Measurements from ENCODE around the gene EGFL8. TPM values are rescaled to one million over a fixed set of nuclear protein-coding genes. Genes with fewer than 3 reads are reported as not detected.
A peak's percentile ranks its signal among the peaks of the same experiment; 100 is the strongest.

Gene EGFL8
- total and polyA plus RNA-seq, 9 of the 15 experiments (the other 6 are each of a cell fraction or from before 2014, with no cell fraction given) = 2.2 to 47.4 (median 14.2) TPM

DNA sequence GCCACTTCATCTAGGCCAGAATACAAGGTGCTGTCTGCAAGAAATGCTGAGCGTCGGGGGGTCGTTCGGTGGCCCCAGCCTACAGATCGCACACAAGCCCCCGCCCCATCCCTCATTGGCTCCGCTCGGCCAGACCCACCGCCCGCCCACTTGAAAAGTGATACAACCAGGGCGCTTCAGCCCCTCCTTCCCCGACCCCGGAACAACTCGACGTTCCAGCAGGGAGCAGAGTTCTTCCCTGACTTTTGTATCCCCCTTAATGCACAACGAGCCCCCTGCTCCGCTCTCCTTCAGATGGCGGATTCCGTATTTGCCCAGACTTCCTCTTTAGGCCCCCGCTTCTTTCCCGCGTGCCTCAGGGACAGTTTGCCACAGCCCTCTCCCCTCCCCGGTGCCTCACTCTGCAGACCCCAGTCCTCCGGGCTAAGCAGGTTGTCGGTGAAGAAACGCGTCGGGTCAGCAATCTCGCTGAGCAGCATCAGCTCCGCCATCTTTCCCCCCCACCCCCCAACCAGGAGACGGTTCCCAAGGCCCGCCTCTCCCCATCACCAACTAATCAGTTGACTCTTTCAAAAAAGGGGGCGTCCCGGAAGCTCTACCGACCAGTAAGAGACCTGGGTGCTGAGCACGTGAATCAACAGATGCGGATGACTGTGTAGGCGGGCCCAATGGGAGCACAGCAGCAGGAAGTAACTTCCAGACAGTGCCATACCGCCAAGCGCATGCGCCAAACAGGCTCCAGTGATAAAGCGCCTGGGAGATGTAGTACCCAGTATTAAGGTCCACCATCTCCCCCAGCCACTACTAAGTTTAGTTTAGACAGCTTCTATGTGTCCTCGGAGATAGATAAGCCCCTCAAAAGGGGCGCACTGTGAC is 36.4 kb upstream of the EGFL8 start, which contains the start of gene ATF6B (continued):
- TF ChIP-seq, protein P1, sequence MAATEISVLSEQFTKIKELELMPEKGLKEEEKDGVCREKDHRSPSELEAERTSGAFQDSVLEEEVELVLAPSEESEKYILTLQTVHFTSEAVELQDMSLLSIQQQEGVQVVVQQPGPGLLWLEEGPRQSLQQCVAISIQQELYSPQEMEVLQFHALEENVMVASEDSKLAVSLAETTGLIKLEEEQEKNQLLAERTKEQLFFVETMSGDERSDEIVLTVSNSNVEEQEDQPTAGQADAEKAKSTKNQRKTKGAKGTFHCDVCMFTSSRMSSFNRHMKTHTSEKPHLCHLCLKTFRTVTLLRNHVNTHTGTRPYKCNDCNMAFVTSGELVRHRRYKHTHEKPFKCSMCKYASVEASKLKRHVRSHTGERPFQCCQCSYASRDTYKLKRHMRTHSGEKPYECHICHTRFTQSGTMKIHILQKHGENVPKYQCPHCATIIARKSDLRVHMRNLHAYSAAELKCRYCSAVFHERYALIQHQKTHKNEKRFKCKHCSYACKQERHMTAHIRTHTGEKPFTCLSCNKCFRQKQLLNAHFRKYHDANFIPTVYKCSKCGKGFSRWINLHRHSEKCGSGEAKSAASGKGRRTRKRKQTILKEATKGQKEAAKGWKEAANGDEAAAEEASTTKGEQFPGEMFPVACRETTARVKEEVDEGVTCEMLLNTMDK (IDR thresholded peaks at IDR 0.05; ENCODE audit: borderline replicate concordance, insufficient read depth, low read depth, low read length, poor library complexity, severe bottlenecking) = no peak
- TF ChIP-seq, protein P2, sequence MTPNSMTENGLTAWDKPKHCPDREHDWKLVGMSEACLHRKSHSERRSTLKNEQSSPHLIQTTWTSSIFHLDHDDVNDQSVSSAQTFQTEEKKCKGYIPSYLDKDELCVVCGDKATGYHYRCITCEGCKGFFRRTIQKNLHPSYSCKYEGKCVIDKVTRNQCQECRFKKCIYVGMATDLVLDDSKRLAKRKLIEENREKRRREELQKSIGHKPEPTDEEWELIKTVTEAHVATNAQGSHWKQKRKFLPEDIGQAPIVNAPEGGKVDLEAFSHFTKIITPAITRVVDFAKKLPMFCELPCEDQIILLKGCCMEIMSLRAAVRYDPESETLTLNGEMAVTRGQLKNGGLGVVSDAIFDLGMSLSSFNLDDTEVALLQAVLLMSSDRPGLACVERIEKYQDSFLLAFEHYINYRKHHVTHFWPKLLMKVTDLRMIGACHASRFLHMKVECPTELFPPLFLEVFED (CRISPR knock-in tag; conservative IDR thresholded peaks at IDR 0.05) = no peak
- TF ChIP-seq, protein P3, sequence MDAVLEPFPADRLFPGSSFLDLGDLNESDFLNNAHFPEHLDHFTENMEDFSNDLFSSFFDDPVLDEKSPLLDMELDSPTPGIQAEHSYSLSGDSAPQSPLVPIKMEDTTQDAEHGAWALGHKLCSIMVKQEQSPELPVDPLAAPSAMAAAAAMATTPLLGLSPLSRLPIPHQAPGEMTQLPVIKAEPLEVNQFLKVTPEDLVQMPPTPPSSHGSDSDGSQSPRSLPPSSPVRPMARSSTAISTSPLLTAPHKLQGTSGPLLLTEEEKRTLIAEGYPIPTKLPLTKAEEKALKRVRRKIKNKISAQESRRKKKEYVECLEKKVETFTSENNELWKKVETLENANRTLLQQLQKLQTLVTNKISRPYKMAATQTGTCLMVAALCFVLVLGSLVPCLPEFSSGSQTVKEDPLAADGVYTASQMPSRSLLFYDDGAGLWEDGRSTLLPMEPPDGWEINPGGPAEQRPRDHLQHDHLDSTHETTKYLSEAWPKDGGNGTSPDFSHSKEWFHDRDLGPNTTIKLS (IDR thresholded peaks at IDR 0.05; ENCODE audit: borderline replicate concordance, low read depth) = no peak
- 0 out of 2 replicates have a peak, but pooled peaks have one; percentile 24 for TF ChIP-seq NCOA1 (IDR thresholded peaks at IDR 0.05; ENCODE audit: low read depth)
- TF ChIP-seq, protein P4, sequence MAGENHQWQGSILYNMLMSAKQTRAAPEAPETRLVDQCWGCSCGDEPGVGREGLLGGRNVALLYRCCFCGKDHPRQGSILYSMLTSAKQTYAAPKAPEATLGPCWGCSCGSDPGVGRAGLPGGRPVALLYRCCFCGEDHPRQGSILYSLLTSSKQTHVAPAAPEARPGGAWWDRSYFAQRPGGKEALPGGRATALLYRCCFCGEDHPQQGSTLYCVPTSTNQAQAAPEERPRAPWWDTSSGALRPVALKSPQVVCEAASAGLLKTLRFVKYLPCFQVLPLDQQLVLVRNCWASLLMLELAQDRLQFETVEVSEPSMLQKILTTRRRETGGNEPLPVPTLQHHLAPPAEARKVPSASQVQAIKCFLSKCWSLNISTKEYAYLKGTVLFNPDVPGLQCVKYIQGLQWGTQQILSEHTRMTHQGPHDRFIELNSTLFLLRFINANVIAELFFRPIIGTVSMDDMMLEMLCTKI (IDR thresholded peaks at IDR 0.05; ENCODE audit: partially characterized antibody) = no peak
- 0 out of 2 replicates have a peak, but pooled peaks have one; percentile 6 for TF ChIP-seq SOX6 (IDR thresholded peaks at IDR 0.05)
- peak; percentile 79 for TF ChIP-seq PHF20 (IDR thresholded peaks at IDR 0.05; ENCODE audit: partially characterized antibody)
- no peak for TF ChIP-seq HNRNPL (IDR thresholded peaks at IDR 0.05; ENCODE audit: low read depth, low read length)
- no peak for TF ChIP-seq ZFP30 (CRISPR knock-in tag; IDR thresholded peaks at IDR 0.05; ENCODE audit: borderline replicate concordance)
- no peak for TF ChIP-seq NR2F6 (CRISPR knock-in tag; IDR thresholded peaks at IDR 0.05)
- peak; percentile 53; the same call in 1 of the 2 replicates for TF ChIP-seq NBN (IDR thresholded peaks at IDR 0.05; ENCODE audit: low read depth)
- TF ChIP-seq, protein P5, sequence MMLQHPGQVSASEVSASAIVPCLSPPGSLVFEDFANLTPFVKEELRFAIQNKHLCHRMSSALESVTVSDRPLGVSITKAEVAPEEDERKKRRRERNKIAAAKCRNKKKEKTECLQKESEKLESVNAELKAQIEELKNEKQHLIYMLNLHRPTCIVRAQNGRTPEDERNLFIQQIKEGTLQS (IDR thresholded peaks at IDR 0.05) = no peak
- TF ChIP-seq, protein P5 (CRISPR knock-in tag; conservative IDR thresholded peaks at IDR 0.05) = no peak
- no peak for TF ChIP-seq TEAD2 (tag; IDR thresholded peaks at IDR 0.05)
- no peak for TF ChIP-seq TAF9B (IDR thresholded peaks at IDR 0.05; ENCODE audit: partially characterized antibody)
- TF ChIP-seq ZNF184 (CRISPR knock-in tag; IDR thresholded peaks at IDR 0.05) = no peak
- no peak for TF ChIP-seq ZNF121 (CRISPR knock-in tag; conservative IDR thresholded peaks at IDR 0.05)
- no peak for TF ChIP-seq FUS (optimal IDR thresholded peaks at IDR 0.05; ENCODE audit: low read depth, low read length)
- no peak for TF ChIP-seq ZNF57 (CRISPR knock-in tag; IDR thresholded peaks at IDR 0.05)
- TF ChIP-seq KDM1A (IDR thresholded peaks at IDR 0.05) = no peak
- no peak for TF ChIP-seq ELF4 (CRISPR knock-in tag; IDR thresholded peaks at IDR 0.05)

Data from K562 (cell line).